Activated T-cell treated with anti-CD3 and anti-CD28 coated beads, Interleukin-2, amount 50 U/mL, for 4 hours (primary cell): Measurements from ENCODE around the gene ELMO1. TPM values are rescaled to one million over a fixed set of nuclear protein-coding genes. Genes with fewer than 3 reads are reported as not detected.

Experiments
- ATAC-seq, 2 donors: fragments of 200-7000 bp; cut with Tn5 transposase; one replicate each; pipeline ENCODE4 v1.10.0; 2021
- DNase-seq: peaks from one replicate; pipeline ENCODE4 v3.0.0-alpha.2; 2020
- H3K27me3 Mint-ChIP-seq: one replicate; pipeline ENCODE4 v1.8.0; 2021; ENCODE audit warnings: low read depth, mixed read lengths
- H3K36me3 Mint-ChIP-seq: one replicate; pipeline ENCODE4 v1.8.0; 2022; ENCODE audit warnings: mixed read lengths; ENCODE audit not compliant: insufficient read depth
- H3K4me1 Mint-ChIP-seq: one replicate; pipeline ENCODE4 v1.8.0; 2021; ENCODE audit warnings: low read depth, mixed read lengths
- H3K4me3 Mint-ChIP-seq: one replicate; pipeline ENCODE4 v1.8.0; 2021; ENCODE audit warnings: mild to moderate bottlenecking, moderate library complexity, mixed read lengths
- H3K9me3 Mint-ChIP-seq: one replicate; pipeline ENCODE4 v1.8.0; 2021; ENCODE audit warnings: mixed read lengths
- total RNA-seq, 3 donors: library from RNA; stranded (reverse); gene quantifications; one replicate each; pipeline ENCODE4 v1.2.1, GENCODE V29; 2021

The ELMO1 gene
- total RNA-seq, 3 donors from 2014 or later = 117 to 137 (median 118) TPM

DNA sequence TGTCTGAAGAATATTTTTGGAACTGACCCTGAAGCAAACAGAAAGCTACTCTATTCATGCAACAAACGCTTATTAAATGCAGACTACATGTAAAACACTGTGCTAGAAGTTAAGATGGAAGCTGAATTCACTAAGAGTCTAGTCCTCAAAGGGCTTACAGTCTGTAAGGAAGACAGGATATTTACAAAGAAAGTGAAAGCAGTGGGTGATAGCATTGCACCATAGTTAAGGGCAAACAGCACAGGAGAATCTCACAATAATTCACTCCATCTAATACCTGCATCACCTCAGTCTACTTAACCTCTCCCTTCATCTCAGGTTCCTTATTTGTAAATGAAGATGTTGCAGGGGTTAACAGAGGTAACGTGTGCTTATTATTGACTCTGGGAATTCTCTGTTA lies 364.4 kb downstream of the ELMO1 start:
- Mint-ChIP-seq H3K4me1 (peaks cover 28% of the 10 kb centered on the region), H3K4me3 (no peak overlapping the region), H3K27me3 (no peaks in the 10 kb centered on the region), H3K36me3 (peaks cover 53% of the 10 kb centered on the region), H3K9me3 (no peaks in the 10 kb centered on the region)
- DNase-seq (no peak), ATAC-seq (no peak)

DNA sequence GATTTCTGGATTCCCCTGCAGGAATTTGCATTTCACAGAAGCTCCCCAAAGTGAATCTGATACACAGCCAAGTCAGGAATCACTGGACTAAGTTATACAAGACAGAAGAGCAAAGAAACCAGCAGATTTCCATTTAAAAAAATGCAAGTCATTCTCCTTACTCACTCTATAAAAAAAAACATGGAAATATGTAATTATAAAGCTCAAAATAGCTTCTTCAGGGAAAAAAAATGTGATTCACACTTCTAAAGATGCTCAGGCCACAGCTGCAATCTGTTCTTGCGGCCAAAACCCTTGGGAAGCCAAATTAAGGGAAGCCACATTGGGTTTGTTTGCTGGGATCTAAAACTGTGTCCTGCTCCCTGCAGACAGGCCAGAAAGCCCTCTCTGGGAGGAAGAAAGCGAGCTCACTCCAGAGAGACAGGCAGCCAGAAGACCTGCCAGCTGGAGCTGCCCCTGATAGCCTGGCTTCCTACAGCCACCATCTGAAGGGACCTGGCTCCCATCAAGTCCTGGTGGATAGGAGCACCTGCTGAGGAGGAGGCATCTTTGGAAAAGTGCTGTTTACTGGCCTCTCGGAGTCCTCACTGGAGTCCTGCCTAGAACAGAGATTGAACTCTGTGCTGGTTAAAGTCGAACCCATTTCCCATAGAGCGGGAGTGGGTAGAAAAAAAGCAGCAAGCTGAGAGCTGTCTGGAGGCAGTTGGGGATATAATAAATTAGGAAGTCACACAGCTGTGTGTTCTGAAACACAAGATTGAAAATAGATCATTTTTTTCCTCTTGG lies 365.2 kb downstream of the ELMO1 start:
- H3K4me1 Mint-ChIP-seq = peaks cover 28% of the 10 kb centered on the region
- no peak for ATAC-seq
- H3K4me3 Mint-ChIP-seq = no peak overlapping the region
- no peaks in the 10 kb centered on the region for H3K9me3 Mint-ChIP-seq
- no peaks in the 10 kb centered on the region for H3K27me3 Mint-ChIP-seq
- peaks cover 53% of the 10 kb centered on the region for H3K36me3 Mint-ChIP-seq
- no peak for DNase-seq

DNA sequence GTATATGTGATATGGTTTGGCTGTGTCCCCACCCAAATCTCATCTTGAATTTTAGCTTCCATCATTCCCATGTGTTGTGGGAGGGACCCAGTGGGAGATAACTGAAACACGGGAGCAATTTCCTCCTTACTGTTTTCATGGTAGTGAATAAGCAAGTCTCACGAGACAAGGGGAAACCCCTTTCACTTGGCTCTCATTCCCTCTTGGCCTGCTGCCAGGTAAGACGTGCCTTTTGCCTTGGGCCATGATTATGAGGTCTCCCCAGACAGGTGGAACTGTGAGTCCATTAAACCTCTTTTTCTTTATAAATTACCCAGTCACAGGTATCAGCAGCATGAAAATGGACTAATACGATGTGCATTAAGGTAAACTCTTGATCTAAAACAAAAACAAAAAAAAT lies 367.2 kb downstream of the ELMO1 start:
- ATAC-seq (no peak), DNase-seq (peak; percentile 10)
- H3K4me3 Mint-ChIP-seq = no peak overlapping the region
- peaks cover 31% of the 10 kb centered on the region for H3K4me1 Mint-ChIP-seq
- H3K36me3 Mint-ChIP-seq = peaks cover 60% of the 10 kb centered on the region
- H3K27me3 Mint-ChIP-seq = no peaks in the 10 kb centered on the region
- H3K9me3 Mint-ChIP-seq = no peaks in the 10 kb centered on the region

DNA sequence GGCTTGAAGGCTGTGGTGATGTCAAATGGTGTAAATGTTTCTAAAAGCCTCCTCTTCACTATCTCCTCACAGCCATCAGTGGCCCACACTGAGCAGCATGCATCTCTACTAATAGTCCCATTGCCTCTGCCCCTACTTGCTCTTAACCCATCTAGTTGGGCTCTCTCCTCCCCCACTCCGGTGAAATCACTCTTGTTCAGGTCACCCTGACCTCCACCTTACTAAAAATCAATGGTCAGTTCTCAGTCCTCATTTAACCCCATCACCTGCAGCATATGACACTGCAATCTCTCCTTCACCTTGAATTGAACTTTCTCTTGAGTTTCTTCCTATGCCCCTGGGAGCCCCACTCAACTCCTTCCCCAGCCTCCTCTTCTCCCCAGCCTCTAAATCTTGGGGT lies 369.2 kb downstream of the ELMO1 start:
- Mint-ChIP-seq H3K9me3 (no peaks in the 10 kb centered on the region), H3K4me1 (peaks cover 31% of the 10 kb centered on the region), H3K27me3 (no peaks in the 10 kb centered on the region), H3K36me3 (peaks cover 55% of the 10 kb centered on the region), H3K4me3 (no peak overlapping the region)
- no peak for DNase-seq
- no peak for ATAC-seq

DNA sequence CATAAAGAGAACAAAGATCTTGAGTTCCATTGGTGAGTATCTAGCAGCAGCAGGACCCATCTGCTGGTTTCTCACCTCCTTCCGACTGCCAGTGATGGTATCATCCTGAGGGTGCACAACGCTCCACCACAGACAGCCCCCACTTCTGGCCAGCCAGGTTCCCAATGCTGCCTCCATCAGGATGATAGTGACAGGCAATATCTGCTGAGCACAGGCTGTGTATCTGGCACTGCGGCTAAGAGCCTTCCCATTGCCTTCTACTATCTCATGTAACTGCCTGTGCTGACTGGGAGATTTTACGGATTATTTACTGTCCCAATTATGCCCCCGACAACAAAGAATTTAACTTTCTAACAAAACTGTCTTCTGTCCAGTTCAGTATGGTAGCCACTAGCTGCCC lies 372.0 kb downstream of the ELMO1 start:
- Mint-ChIP-seq H3K4me3 (no peak overlapping the region), H3K27me3 (no peaks in the 10 kb centered on the region), H3K4me1 (peaks cover 24% of the 10 kb centered on the region), H3K36me3 (peaks cover 50% of the 10 kb centered on the region), H3K9me3 (no peaks in the 10 kb centered on the region)
- no peak for ATAC-seq
- DNase-seq = no peak

DNA sequence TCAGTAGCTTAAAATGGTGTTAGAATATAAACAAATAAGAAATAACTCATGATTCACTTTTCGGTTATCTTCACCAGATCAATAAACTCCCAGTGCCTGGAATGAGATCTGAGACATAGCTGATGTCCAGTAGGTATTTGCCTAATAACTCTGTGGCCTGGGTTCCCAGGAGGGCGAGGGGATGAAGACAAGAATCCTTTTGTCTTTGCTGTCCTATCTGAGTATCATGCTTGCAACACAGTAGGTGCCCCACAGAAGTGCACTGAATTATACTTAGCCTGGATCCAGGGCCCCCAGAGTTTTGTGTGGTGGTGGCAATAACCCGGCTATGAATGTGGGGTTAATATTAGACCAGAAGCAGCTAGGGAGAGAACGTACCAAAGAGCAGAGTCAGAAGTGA lies 374.3 kb downstream of the ELMO1 start:
- H3K9me3 Mint-ChIP-seq = no peaks in the 10 kb centered on the region
- no peaks in the 10 kb centered on the region for H3K27me3 Mint-ChIP-seq
- peaks cover 40% of the 10 kb centered on the region for H3K4me1 Mint-ChIP-seq
- H3K36me3 Mint-ChIP-seq = peaks cover 46% of the 10 kb centered on the region
- no peak for ATAC-seq
- DNase-seq = no peak
- H3K4me3 Mint-ChIP-seq = no peak overlapping the region

DNA sequence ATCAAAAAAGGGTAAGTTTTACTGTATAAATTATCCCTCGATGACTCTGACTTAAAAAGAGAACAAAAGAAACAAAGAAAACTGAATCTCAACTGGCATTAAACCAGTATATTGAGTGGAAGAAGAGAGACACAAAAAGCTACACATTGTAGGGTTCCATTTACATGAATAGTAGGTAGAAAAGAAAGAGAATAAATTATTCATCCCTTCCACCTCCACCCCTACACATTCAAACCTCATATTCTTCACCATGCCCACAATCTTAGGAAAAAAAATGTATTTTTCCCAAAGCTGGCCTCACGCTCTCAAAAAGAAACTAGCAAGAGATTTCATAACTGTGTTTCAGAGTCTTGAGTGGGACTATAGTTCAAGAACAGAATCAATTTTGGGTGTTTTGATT lies 377.5 kb downstream of the ELMO1 start:
- peak; percentile 57 to 71 for ATAC-seq
- Mint-ChIP-seq H3K36me3 (peaks cover 31% of the 10 kb centered on the region), H3K27me3 (no peaks in the 10 kb centered on the region), H3K4me1 (peaks cover 50% of the 10 kb centered on the region), H3K4me3 (no peak overlapping the region), H3K9me3 (no peaks in the 10 kb centered on the region)
- no peak for DNase-seq

DNA sequence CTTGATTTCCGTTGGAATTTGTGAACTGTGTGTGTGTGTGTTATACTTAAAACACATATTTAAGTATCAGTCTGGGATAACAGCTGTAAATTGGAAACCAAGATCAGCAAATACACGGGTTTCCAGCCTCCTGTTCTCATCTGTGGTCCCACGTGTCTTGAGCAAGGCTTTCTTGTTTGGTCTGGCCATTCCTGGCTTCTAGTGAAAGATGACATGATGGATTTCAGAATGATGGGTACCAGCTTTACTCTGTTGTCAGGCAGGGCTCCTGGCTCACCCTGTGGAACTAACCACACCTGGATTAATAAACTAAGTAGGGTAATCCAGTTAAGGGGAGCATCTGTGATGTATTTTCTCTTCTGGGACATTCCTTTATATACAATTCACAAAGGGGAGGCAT lies 378.2 kb downstream of the ELMO1 start:
- no peak for ATAC-seq
- H3K4me3 Mint-ChIP-seq = no peak overlapping the region
- H3K4me1 Mint-ChIP-seq = peaks cover 53% of the 10 kb centered on the region
- no peaks in the 10 kb centered on the region for H3K27me3 Mint-ChIP-seq
- DNase-seq = no peak
- H3K36me3 Mint-ChIP-seq = peaks cover 37% of the 10 kb centered on the region
- H3K9me3 Mint-ChIP-seq = peaks cover under 1% of the 10 kb centered on the region

DNA sequence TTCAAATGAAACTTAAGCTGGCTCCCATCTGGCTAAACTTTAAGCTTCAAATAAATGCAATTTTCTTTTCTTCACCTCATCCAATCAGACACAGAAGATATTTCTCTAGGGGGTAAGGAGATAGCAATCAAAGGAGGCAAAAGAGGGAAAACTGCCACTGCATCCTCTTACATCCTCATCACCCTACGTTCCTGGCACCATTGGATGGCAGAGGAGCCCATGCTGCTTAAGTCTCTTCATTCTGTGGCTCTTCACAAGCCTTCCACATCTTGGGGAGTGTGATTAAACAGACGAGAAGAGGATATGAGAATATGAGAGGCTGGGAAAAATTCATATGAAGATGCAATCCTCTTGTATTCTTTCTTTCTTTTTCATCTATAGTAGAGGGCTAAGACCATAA lies 378.6 kb downstream of the ELMO1 start:
- DNase-seq (no peak), ATAC-seq (no peak)
- Mint-ChIP-seq H3K4me3 (no peak overlapping the region), H3K9me3 (peaks cover 4% of the 10 kb centered on the region), H3K4me1 (peaks cover 57% of the 10 kb centered on the region), H3K27me3 (no peaks in the 10 kb centered on the region), H3K36me3 (peaks cover 41% of the 10 kb centered on the region)

DNA sequence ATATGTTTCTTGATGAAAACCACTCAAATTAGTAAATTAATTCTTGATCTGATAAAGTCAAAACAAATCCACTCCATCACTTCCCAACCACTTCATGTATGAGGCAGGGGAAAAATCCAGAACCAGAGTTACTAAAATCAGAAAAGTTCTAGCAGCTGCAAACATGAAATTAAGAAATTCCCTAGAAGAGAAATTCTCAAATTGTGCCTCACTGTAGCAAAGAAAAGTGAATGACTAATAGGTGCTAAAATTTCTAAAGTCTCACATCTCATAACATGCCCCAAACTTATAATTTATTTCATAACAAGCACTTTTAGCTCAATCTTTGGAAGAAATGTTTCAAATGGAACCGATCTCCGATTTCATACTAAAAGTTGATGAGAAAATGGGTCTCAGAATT lies 379.3 kb downstream of the ELMO1 start:
- ATAC-seq (peak; percentile 19 to 33), DNase-seq (no peak)
- Mint-ChIP-seq H3K9me3 (peaks cover 4% of the 10 kb centered on the region), H3K4me3 (no peak overlapping the region), H3K36me3 (peaks cover 45% of the 10 kb centered on the region), H3K4me1 (peaks cover 56% of the 10 kb centered on the region), H3K27me3 (no peaks in the 10 kb centered on the region)

DNA sequence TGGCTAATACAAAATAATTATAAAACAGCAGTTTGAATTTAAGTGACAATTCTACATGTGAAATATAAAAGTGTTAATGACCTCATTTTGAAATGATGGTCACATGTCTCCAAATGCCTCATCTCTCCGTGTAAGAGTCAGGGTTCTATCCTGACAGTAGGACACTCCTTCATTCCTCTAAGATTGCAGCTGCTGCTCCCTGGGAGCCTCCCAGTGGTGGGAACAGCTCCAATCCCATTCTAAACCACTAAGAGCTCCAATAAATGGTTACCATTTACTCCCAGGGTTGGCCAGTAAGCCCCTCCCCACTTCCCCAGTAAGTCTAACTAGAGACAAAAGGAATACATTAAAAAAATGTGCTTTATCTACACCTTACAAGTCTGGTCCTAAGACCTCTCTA lies 379.8 kb downstream of the ELMO1 start:
- Mint-ChIP-seq H3K36me3 (peaks cover 46% of the 10 kb centered on the region), H3K9me3 (peaks cover 4% of the 10 kb centered on the region), H3K4me1 (peaks cover 56% of the 10 kb centered on the region), H3K4me3 (no peak overlapping the region), H3K27me3 (no peaks in the 10 kb centered on the region)
- ATAC-seq = no peak
- no peak for DNase-seq

DNA sequence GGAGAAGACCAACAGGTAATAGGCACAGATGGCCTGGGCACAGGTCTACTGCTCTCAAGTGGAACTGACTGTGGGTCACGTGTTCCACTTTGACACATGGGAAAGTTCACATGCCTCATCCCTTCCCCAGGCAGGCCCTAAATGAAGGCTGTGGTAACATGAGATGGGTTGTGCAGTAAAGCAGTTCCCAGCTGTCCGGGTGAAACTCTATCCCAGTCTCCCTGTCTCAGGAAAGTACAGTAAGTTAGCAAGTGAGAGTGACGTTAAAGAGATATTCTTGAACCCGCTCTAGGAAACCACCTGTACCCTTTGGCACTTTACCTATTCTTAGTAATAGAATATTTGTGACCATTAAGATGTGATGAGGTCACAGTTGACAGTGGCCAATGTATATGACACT lies 380.6 kb downstream of the ELMO1 start:
- ATAC-seq (no peak), DNase-seq (no peak)
- Mint-ChIP-seq H3K36me3 (peaks cover 46% of the 10 kb centered on the region), H3K4me1 (peaks cover 60% of the 10 kb centered on the region), H3K4me3 (no peak overlapping the region), H3K27me3 (no peaks in the 10 kb centered on the region), H3K9me3 (peaks cover 4% of the 10 kb centered on the region)

DNA sequence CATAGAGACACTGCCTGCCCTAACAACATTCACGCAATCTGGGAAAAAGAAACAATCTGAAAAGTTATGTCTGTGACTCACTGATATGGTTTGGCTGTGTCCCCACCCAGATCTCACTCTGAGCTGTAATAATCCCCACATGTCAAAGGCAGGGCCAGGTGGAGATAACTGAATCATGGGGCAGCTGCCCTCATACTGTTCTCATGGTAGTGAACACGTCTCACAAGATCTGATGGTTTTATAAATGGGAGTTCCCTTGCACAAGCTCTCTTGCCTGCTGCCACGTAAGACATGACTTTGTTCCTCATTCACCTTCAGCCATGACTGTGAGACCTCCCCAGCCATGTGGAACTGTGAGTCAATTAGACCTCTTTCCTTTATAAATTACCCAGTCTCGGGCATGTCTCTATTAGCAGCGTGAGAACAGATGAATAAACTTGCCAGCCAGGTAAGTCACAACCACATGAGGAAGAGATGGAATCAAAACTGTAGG lies 382.8 kb downstream of the ELMO1 start:
- no peaks in the 10 kb centered on the region for H3K27me3 Mint-ChIP-seq
- H3K36me3 Mint-ChIP-seq = peaks cover 42% of the 10 kb centered on the region
- peak; percentile 88 to 92 for ATAC-seq
- H3K4me3 Mint-ChIP-seq = no peak overlapping the region
- no peak for DNase-seq
- peaks cover 49% of the 10 kb centered on the region for H3K4me1 Mint-ChIP-seq
- H3K9me3 Mint-ChIP-seq = peaks cover 4% of the 10 kb centered on the region

DNA sequence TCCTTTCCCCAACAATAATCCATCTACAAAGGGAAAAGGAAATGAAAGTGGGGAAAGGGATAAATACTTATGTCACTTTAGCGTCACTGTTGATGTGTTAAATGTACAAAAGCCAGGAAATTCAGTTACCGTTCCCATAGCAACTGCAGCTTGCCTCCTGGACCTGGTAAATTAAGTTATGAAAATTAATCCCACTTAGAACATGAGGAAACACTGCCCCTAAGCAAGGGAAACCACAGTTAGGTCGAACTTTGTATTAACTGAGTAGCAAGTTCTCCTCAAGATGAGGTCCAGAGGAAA lies 386.2 kb downstream of the ELMO1 start:
- Mint-ChIP-seq H3K4me3 (no peak overlapping the region), H3K27me3 (no peaks in the 10 kb centered on the region), H3K4me1 (peaks cover 25% of the 10 kb centered on the region), H3K9me3 (peaks cover 4% of the 10 kb centered on the region), H3K36me3 (peaks cover 41% of the 10 kb centered on the region)
- DNase-seq (no peak), ATAC-seq (no peak)

DNA sequence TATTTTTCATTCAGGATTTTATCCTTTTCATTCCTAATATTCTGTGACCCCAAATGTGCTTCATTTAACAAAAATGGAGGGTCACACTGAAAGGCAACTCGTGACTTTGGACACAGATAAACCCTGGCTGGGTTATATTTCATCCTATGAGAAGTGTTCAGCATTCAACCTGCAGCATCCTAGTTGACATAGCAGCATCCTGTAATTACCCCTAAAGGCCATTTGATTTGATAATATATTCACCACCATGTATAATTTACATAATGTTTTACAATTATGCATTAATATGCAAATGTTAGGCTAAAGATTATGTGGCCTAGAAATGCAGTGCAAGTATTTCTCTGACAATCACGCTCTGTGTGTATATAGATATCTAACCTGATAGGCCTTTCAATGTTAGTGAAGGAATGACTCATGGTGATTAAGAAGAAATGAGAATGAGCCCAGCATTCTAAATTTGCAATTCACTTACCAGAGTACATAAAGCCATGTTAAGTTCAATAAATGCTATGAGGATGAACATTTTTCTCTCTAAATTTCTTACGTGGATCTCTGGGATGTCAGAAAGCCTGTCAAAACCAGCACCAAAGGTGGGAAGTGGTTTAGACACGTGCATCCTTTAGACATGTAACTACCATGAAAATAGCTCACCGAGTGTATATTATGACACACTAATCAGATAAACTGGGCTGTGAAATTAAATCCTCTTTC lies 386.7 kb downstream of the ELMO1 start:
- DNase-seq = no peak
- H3K36me3 Mint-ChIP-seq = peaks cover 45% of the 10 kb centered on the region
- peaks cover 26% of the 10 kb centered on the region for H3K4me1 Mint-ChIP-seq
- no peak overlapping the region for H3K4me3 Mint-ChIP-seq
- H3K27me3 Mint-ChIP-seq = no peaks in the 10 kb centered on the region
- peak; percentile 34 to 36 for ATAC-seq
- peaks cover 4% of the 10 kb centered on the region for H3K9me3 Mint-ChIP-seq
